ENCODE measurements around the gene LGALS9B.
"Not testable (repeated sequence)": the region's sequence is repeated elsewhere in the genome, so short reads cannot be mapped to it uniquely, and the experiment has no call there.

LGALS9B gene

DNA sequence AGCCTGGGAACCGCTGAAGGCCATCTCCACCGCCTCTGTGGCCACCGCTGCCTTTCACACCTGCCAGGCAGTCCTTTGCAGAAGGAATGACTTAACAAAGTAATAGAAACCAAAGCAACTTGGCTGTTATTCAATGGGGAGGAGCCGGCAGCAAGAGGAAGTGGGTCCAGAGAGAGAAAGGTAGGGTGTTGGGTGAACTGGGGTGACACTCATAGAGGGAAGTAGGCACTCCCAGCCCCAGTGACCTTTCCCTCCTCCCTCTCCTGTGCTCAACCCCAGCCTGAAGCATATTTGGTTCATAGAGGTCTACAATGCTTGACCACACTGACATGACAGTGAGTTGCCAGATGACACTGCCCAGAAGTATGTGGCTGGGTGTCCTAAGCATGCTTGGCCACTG lies at the start of gene LGALS9B:
LGALS9B (minus strand) TSS at position 93 of the 400 bp plus-strand sequence; CDS start at position 24, 69 bp downstream.
- not testable (repeated sequence) for DNase-seq

DNA sequence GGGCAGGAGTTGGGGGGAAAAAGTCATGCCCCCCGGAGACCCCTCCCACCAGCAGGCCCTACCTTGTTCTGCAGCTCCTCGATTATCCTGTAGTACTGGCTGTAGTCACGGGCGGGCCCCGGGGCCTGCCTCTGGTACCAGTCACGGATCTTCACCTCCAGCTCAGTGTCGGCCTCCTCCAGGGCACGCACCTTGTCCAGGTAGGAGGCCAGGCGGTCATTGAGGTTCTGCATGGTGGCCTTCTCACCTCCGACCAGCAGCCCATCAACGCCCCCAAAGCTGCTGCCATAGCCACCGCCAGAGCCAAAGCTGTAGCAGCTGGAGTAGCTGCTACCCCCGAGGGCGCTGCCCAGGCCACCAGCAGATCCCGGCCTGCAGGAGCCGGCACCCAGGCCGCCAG lies 49.6 kb upstream of the LGALS9B start:
- not testable (repeated sequence) for DNase-seq

DNA sequence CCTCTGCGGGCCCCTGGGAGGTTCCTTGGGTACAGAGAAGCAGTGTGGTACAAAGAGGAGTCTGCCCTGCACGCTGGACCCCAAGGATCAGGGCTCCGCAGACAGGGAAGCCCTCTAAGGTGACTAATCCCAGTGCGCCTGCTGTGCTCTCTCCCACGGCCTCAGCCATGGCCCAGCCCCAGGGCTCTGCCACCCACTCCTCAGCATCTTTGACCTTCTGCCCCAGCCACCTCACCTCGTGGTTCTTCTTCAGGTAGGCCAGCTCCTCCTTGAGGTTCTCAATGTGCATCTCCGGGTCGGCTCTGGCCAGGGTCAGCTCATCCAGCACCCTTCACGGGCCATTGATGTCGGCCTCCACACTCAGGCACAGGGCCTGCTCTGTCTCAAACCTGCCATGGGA lies 47.8 kb upstream of the LGALS9B start:
- not testable (repeated sequence) for DNase-seq

DNA sequence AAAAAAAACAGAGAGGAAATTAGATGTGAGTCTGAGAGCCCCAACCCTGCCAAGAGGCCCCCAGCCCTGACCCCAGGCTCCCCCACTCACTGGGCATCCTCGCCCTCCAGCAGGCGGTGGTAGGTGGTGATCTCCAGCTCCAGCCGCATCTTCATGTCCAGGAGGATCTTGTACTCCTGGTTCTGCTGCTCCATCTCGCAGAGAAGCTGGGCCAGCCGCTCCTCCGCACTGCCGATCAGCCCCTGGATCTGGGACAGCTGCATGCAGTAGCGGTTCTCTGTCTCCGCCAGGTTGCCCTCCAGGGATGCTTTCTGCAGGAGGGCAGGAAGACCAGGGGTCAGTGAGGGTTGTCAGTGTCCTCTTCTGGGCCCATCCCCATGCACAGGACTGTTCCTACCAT lies 46.2 kb upstream of the LGALS9B start:
- DNase-seq, result not testable (repeated sequence)

DNA sequence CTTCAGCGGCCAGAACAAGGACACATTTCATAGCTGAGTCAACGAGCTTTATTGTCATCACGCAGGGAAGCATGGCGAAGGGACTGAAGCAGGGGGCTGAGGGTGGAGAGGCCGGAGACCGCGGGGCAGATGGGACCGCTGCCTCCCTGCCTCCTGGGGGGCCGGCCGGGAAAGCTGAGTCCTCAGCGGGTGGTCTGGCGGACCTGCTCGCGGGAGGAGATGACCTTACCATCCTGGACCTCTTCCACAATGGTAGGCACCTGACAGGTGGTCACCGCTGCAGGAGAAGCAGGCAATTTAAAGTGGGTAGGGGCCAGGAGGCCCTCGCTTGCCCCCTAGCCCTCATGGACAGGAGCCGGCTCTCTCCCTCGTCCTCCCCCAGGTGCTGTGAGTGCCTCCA lies 45.0 kb upstream of the LGALS9B start:
- not testable (repeated sequence) for DNase-seq

DNA sequence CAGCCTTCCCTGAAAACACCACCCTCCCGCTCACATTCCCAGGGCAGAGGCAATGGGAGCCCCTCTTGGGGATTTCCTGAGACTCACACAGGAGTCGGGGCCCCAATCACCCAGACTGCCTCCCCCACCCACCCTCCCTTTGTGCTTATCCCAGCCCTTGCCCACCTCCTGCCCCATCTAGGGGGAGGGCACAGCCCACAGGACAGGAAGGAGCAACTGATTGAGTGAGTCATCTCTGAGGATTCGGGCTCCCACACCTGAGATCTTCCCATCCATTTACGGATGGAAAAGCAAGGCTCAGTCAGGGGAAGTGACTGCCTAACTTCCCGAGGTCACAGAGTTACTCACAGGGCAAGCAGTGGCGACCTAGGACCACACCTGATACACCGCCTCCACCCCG lies 44.4 kb upstream of the LGALS9B start:
- DNase-seq, result not testable (repeated sequence)

DNA sequence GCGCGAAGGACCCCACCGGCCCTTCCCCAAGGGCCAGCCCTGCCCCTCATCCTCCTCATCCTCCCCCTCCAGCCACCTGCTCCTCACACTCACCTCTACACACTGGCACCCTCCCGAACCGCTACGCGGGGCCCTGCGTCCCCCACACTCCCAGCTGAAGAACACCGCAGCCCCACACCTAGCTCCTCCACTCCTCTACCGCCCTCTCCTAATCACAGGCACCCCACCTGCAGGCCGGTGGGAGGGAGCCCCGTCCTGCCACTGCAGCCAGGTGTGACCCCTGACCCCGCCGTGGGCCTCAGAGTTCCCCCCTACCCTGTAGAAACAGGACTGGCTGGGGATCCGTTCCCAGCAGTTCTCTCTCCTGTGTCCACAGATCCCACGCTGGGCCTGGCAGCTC lies 38.0 kb upstream of the LGALS9B start:
- DNase-seq, result not testable (repeated sequence)

DNA sequence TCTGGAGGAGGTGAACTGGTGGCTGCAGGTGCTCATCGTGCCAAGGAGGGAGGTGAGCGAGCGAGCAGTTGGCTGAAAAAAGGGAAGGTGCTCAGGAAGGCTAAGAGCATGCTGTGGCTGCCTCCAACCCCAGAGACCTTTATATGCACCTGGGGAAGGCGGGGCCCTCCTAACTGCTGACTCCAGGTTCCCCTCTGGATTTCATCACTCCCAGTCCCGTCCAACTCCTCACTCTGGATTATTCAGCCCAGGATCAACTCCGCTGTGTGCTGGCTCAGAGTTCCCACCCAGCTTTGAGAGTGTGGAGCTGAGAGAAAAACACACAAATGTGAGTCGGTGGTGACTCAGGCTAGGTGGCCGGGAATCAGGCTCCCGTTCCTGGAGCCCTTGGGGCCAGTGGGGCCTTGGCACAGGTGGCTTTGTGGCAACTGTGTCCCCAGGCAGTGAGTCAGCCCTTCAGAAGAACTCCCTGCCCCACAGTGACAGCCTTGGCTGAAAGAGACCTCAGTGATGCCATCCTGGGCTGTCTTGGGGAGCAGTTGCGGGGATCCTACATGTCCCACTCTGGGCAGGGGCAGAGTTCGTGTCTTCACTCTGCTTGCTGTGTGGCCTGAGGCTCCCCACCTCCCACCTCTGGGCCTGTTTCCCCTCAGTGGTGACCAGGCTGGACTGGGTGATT lies 37.2 kb upstream of the LGALS9B start:
- DNase-seq, result not testable (repeated sequence)

DNA sequence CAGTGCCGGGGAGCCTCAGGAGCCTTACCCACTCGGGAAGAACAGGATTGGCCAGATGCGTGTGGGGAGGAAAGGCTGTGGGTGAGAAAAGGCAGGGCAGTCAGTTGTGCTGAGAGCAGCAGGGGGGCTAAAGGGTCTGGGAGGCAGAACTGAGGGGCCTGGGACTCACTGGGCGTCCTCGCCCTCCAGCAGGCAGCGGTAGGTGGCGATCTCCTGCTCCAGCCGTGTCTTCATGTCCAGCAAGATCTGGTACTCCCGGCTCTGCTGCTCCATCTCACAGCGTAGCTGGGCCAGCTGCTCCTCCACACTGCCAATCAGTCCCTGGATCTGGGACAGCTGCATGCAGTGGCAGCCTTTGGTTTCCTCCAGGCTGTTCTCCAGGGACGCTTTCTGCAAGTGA lies 34.6 kb upstream of the LGALS9B start:
- DNase-seq, result not testable (repeated sequence)

DNA sequence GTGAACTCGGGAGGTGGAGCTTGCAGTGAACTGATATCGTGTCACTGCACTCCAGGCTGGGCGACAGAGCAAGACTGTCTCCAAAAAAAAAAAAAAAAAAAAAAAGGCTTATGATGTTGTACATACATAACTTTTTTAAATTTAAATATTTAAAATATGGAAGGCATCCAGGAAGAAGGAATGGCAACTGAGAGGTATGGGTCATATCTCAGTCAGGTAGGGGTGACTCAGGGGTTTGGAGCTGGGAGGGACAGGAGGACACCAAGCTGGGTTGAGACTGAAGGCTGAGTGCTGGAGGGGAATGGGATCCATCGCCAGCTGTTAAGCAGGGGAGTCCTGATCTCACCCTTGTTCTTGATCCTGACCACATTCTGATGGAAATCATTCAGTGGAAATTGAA lies 33.0 kb upstream of the LGALS9B start:
- DNase-seq, result not testable (repeated sequence)

DNA sequence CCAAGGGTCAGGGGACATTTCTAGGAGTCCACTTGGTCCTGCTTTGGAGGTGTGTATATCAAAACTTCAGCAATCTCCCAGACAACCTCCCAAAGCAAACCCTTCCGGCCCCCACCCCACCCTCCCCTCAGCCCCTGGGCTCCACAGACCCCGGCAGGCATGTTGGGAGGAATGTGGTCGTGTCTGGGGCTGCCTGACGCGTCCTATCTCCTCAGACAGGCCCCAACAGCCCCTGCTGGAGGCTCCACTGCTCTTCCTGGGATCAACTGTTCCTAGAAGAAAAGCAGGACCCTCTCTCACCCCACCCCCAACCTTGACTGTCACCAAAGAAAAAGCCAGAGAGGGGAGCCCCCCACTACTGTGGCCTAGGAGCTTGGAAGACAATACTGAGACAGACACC lies 28.1 kb upstream of the LGALS9B start:
- not testable (repeated sequence) for DNase-seq

DNA sequence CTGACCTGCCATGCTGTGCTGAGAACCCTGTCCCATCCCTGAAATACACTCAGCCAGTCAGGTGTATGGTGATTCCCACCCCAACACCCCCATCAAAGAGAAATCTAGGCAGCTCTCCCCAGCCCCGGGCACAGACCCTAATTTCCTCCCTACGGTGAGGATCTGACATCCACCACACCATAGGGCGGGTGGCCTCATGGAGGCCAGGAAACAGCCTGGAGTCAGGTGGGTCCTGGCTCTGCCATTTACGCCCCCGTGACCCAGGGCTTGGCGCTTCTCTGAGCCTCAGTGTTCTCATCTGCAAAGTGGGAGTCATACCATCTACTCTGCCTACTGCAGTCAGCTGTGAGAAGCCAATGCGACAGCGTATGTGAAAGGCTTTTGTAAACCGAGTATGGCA lies 27.4 kb upstream of the LGALS9B start:
- not testable (repeated sequence) for DNase-seq

DNA sequence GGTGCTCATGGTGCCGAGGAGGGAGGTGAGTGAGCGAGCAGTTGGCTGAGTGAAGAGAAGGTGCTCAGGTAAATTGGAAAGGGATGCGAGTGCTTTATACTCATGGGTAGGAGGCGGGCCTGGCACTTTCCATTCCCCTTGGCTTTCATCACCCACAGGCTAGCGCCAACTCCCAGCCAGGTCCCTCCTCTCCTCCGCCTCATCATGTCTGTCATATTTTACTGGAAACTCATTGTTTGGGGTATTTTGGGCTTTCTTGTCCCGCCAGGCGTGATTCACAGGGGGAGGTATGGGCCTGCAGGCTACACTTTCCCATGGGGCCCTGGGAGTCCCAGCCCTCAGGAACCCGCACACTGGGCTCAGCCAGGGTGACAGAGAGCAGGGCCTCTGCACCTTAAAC lies 26.8 kb upstream of the LGALS9B start:
- DNase-seq, result not testable (repeated sequence)

DNA sequence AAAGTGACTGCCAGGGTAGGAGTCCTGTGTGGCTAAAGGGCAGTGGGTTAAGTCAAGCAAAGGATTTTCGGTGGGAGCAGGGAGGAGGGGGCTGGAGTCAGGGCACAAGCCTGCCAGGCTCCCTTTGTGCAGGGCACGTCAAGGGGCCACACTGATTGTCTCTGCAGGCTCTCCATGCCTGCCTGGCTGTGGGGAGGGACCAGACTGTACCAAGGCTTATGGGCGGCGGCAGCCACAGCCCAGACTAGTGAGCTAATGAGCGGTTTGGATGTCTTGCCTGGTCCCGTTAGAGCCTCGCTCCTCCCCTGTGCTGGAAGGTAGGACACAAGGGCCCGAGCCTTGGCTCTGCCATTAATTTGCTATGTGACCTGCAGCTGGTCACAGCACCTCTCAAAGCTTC lies 25.6 kb upstream of the LGALS9B start:
- not testable (repeated sequence) for DNase-seq

DNA sequence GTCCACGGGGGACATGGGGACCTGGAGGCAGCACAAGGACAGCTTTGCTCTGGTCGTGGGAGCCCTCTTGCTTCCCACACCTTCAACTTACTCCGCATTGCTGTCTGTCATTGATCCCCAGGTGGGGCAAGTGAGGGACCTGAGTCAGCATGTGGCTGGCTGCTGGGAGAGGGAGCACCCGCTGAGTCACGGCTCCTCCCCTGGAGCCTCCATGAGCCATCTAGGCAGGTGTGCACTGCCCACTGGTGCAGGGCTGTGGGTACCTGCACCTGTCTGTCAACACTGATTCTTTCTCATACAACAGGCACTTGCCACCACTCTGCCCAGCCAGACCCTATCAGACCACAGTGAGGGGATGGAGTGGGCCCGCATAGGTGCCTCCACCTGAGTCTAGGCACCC lies 24.8 kb upstream of the LGALS9B start:
- not testable (repeated sequence) for DNase-seq

DNA sequence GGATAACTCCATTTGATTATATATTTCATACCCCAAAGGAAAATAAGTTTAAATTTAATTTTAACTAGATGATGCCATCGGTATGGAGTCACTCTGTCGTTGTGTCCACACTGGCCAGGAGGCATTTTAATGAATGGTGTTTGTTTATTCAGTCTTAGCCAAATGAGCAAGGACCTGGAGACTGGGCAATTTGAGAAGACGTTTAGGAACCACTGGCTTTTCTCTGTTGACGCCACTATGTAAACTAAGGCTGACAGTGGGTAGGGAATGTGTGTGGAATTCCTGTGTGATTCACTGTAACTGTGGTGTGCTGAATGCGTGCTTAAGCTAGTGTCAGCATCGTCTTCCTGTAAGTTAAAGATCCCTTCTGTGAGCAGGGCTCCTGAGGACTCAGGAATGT lies 17.6 kb upstream of the LGALS9B start:
- not testable (repeated sequence) for DNase-seq

DNA sequence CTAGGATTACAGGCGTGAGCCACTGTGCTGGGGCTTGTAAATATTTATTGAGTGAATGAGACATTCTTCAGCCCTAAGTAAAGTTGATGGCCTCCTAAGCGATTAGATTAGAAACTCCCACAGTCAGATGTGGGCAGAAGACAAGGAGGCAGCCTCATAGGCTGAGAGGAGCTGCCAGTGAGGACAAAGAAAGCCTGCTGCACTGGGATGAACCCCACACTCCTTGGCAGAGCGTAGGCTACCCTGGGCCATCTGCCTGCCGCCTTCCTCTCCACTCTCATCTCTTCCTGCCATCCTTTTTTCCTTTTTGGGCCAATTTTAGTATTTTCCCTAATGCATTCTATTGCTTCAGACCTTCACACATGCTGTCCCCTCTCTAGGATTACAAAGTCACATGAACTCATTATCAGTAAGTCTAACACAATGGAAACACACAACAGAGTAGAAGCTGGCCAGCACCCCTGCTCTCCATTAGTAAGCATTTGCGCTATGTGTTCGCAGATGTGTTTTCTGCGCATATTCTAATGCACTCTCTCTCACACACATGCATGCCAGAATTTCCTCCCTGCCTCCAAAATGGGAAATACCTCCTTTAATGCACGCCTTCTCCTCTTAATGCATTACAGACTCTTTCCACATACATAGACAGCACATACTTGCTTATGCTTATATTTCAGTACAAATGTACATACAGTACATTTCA lies 12.7 kb upstream of the LGALS9B start:
- DNase-seq, result not testable (repeated sequence)

DNA sequence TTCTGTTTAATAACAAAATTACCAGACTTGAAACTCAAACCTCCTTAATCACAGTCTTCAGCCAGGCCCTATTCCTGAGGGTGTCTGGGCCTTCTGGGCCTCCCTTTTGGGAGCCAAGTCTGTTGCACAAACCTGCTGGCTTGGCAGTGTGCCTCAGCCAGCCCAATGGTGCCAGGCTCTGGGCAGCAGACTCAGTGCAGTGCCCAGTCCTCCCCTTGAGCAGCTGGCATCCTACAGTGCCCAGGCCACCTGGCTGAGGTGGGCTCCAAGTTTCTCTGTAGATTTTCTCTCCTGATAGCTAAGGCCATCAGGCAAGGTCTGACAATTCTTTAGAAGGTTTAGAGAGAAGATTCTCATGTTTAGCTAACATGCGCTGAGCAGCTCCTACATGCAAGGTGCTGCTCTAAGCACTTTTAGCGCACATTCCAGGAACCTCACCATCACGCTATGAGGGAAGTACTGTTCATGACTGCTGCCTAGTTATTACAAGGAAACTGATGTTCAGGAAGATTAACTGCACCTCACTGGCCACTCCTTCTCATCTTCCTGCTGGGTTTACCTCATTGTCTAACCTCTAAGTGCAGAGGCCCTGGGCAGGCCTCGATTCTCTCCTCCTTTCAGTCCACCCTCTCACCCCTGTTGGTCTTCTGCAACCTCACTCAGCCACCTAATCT lies 10.2 kb upstream of the LGALS9B start:
- not testable (repeated sequence) for DNase-seq

DNA sequence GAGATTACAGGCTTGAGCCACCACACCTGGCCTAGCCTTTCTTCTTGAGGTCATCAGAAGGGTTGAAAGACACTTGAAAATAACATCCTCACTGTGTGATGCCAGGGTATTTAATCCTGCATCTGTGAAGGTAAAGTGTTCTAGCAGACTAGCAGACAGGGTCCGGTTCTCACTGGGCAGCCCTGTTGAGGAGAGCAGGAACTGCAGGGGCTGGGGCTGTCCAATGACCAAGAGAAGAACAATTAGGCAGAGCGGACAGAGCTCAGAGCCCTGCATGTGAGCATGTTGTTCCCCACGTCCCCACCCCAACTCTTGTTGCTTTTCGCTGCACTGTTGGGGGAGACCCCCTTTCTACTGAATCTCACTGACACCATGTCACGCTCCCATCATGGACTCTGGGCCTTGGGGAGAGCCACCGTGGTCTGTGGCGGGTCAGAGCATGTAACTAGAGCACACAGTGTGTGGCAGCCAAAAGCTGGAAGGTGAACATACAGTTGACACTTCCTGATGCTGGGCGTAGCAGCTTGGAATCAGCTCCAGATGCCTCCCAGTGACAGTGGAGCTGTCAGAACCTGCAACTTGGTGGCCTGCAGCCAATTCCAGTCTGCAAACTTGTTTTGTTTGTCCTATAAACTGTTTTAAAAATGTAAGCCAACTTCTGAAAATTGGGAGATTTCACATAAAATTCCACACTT lies 7.9 kb upstream of the LGALS9B start:
- not testable (repeated sequence) for DNase-seq

DNA sequence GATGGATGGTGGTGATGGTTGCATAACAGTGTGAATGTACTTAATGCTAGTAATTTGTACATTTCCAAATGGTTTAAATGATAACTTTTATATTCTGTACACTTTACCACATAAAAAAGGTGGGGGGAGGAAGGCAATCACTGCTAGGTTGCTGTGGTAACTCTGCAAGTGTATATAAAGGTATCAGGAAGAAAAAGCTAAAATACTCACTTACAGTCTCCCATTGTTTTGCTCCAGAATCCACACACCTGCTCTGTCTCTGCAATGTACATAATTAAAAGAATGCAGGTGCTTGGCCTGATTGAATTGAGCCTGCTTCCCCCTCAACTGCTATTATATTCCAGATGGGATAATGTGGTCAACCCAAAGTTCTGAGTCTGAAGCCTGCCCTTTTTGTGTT lies 6.7 kb upstream of the LGALS9B start:
- not testable (repeated sequence) for DNase-seq

DNA sequence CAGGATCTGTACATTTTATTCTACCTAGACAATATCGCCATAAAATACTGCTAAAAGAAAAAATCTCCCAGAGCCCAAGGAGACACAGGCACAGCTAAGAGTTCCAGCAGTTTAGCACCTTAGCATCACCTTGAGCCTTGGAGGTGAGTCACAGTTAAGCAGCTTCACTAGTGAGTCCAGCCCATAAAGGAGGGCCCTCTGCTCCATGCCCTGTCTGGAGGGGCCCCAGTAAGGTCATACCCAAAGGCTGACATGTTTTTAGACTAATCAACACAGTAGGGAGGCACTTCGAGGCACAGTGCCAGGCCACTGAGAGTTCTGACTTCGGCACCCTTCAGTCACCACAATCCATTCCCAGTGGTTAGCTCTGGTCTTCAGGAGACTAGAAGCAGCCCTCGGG lies 2.6 kb upstream of the LGALS9B start:
- not testable (repeated sequence) for DNase-seq

DNA sequence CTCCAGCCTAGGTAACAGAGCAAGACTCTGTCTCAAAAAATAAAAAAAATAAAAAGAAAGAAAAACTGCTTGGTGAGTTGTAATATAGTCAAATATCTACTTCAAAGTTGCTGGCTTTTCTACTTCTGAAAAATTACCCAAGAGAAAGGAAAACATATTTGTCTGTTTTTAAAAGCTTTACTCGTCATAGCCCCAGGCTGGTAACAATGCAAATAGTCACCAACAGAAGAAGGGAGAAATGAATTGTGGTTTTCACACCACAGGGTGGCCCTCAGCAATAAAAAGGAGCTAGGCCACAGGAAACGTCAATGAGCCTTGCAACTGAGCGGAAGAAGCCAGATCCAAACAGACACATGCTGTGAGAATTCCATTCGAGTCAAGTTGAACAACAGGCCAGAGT lies 1.8 kb upstream of the LGALS9B start:
- DNase-seq, result not testable (repeated sequence)

DNA sequence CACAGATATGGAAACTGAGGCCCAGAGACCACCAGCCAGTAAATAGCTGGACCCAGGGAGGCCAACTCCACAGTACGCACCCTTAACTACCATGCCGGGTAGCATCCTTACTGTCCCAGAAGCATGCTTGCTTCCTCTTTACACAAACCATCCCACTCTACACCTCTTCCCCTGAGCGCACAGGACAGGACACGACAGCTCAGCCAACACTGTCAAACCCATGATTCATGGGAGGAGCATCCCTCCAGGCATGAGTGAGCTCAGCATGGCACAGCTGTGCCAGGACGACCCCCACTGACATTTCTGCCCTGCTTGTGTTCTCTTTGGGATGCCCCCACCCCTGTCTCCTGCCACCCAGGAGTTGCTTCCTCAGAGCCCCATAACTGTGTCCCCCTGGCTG lies 340 bp downstream of the LGALS9B start:
- not testable (repeated sequence) for DNase-seq
